HG03103 (cell line): ENCODE results near the gene ARHGAP42.

ENCODE experiments used
- ATAC-seq: cut with Tn5 transposase; IDR thresholded peaks from one replicate; pipeline ENCODE4 v1.9.1; 2021; ENCODE audit warnings: low read depth; ENCODE audit not compliant: unreplicated experiment

The ARHGAP42 gene

GRCh38 chr11:100791860-100792259 lies 104.8 kb downstream of the ARHGAP42 start:
- no peak for ATAC-seq

- no peak for ATAC-seq
Measured at GRCh38 chr11:100793525-100793924, 106.4 kb downstream of the ARHGAP42 start.

- ATAC-seq: no peak
Measured at GRCh38 chr11:100794446-100794845, 107.4 kb downstream of the ARHGAP42 start.

DNA sequence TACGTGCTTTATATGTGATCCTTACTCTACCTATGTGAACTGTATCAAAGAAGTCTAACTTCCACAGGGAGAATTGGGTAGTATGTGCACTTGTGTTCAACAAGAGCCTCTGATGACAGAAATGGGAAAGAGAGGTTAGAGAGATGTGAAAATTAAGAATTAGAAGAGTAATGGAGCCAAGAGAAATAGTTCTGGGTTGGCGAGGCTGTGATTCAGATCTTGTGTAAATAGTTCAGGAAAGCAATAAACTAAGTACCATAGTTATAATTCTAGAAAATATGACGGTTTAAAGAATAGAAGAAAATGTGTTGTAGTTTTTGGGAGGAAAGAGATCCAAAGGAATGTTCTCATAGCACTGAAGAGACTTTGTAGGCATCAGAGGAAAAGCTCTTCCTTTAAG lies 112.4 kb downstream of the ARHGAP42 start:
- no peak for ATAC-seq

- ATAC-seq: no peak
Measured at GRCh38 chr11:100800202-100800601, 113.1 kb downstream of the ARHGAP42 start.

GRCh38 chr11:100801225-100801999 lies 114.3 kb downstream of the ARHGAP42 start:
- no peak for ATAC-seq

GRCh38 chr11:100805506-100806199 lies 118.6 kb downstream of the ARHGAP42 start:
- ATAC-seq: no peak

DNA sequence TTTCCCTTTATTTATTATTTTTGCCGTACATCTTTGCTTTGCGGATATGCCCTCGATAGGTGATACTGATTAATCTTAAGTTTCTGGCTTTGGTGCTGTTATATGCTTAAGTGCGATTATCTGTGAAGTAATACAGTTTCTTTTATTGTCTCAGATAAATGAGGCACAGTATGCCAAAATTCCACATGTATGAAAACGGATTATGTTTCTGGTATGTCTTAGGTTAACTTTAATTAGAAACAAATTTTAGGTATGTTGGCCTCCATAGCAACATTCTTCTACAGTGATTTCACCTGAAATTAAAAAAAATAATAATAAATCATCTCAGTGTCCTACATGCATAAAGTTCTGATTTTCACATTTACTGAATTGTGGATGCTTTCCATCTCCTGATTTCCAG lies 119.2 kb downstream of the ARHGAP42 start:
- ATAC-seq: no peak

DNA sequence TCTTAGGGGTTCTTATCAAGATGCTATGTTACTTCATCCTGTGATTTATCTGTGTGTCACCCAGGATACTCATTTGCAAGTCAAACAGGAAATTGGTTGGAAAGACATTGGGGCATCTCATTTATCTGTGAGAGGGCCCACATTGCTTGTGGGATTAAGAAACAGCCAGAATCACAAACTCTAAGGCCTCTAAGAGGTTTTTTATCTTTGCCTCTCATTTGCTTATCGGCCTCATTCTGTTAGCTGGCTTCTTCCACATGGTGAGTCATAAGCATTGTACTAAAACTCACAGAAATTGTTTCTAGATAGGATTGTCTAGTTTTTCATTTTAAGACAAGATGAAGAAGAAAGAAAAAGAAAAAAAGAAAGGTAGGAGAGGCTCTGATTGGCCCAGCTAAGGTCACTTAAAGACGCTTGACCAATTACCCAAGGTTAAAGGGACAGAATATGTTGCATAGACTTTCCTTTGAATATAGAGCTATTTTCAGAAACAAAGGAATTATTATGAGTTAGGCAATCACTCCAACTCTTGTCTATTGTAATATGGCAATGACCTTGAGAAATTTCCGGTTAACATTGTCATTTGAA lies 121.9 kb downstream of the ARHGAP42 start:
- ATAC-seq: no peak

GRCh38 chr11:100810146-100810545 lies 123.1 kb downstream of the ARHGAP42 start:
- no peak for ATAC-seq

DNA sequence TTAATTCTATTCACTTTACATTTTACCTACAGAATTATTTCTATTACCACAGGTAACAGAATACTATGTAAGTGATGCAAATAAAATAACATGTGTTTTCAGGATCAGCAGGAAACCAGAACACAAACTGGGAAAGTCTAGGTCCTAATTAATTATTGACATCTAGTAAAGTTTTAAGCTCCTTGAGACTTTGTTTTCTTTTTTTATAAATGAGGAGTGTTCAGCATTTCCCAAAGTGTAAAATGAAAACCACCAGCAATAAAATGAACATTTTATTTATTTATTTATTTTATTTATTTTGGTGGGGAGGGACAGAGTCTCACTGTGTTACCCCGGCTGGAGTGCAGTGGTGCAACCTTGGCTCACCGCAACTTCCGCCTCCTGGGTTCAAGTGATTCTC lies 123.6 kb downstream of the ARHGAP42 start:
- no peak for ATAC-seq

GRCh38 chr11:100812517-100812916 lies 125.4 kb downstream of the ARHGAP42 start:
- ATAC-seq: no peak

- ATAC-seq: no peak
Measured at GRCh38 chr11:100815787-100816330, 128.8 kb downstream of the ARHGAP42 start.

GRCh38 chr11:100816823-100817222 lies 129.7 kb downstream of the ARHGAP42 start:
- no peak for ATAC-seq

GRCh38 chr11:100817620-100818019 lies 130.5 kb downstream of the ARHGAP42 start:
- ATAC-seq: no peak

DNA sequence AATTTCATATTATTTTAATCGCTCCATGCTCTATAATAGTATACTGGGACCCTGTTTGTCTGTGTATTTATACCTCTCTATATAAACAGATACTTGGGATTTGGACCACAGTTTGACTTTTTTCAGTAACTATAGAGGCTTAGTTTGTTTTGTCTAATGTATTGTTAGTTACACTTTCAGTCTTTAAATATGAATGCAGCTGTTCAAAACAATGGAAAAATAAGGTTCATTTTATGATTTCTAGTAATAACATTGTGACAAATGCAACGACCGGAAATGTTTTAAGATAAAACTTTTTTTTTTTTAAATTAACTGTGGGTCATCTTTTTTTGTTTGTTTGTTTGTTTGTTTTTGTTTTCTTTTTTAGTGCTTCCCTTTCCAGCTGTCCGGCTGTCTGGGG lies 133.5 kb downstream of the ARHGAP42 start:
- no peak for ATAC-seq

GRCh38 chr11:100821198-100821597 lies 134.1 kb downstream of the ARHGAP42 start:
- no peak for ATAC-seq

GRCh38 chr11:100823360-100823759 lies 136.3 kb downstream of the ARHGAP42 start:
- ATAC-seq: no peak

- no peak for ATAC-seq
Measured at GRCh38 chr11:100824041-100824809, 137.1 kb downstream of the ARHGAP42 start.

GRCh38 chr11:100825626-100826025 lies 138.5 kb downstream of the ARHGAP42 start:
- ATAC-seq: no peak
